Measurements from ENCODE around the gene PABPN1L. TPM values are rescaled to one million over a fixed set of nuclear protein-coding genes. Genes with fewer than 3 reads are reported as not detected.

Gene PABPN1L
- total RNA-seq, 1 experiment from 2014 or later, result 0.57 TPM

GRCh38 chr16:88882358-88883030 lies 16.0 kb upstream of the PABPN1L start:
- RAD21 ChIA-PET (ENCODE audit: low non-redundant PET in 1 of 2, low total read pairs in 2 of 2, uncharacterized antibody in 2 of 2, unreplicated experiment in 2 of 2), result no interaction called here
- no peak overlapping the region for H3K4me3 ChIP-seq (replicated peaks in 1 of 2; ENCODE audit: low read depth in 1 of 2, low read length in 2 of 2)
- CTCF ChIA-PET, result no interaction called here
- no peak overlapping the region for H3K9ac ChIP-seq (ENCODE audit: low read length)
- ATAC-seq (peak; percentile 67), DNase-seq (ENCODE audit: low read depth, low spot score) (peak; percentile 36)
- H3K27me3 ChIP-seq (ENCODE audit: insufficient read depth, low read length), result no peaks in the 10 kb centered on the region
- H2AFZ ChIP-seq (ENCODE audit: low read depth, low read length, poor library complexity, severe bottlenecking), result no peak overlapping the region
- H3K4me1 ChIP-seq (ENCODE audit: control insufficient read depth in 1 of 2, insufficient read depth in 2 of 2, low read length in 2 of 2), result peaks cover 7 to 11% of the 10 kb centered on the region in 2 experiments; a peak in 3 of 4 replicates
- H4K20me1 ChIP-seq (ENCODE audit: insufficient read depth), result no peaks in the 10 kb centered on the region
- TF ChIP-seq JUND (IDR thresholded peaks at IDR 0.05) (no peak), CBX3 (IDR thresholded peaks at IDR 0.05; ENCODE audit: low read depth) (no peak), MAX (IDR thresholded peaks at IDR 0.05) (no peak)
- intact Hi-C loops (cut with micrococcal nuclease), result no loop called here
- POLR2A ChIA-PET, result no interaction called here
- no TSS peak for BruUV-seq (replicated peaks)
- peak overlapping the region; percentile 17; the same call in 1 of the 2 replicates for H3K4me2 ChIP-seq (ENCODE audit: low read length)
- H3K79me2 ChIP-seq (ENCODE audit: insufficient read depth, low read length), result no peaks in the 10 kb centered on the region
- peak overlapping the region; percentile 49 for H3K27ac ChIP-seq (ENCODE audit: low read depth, low read length)
- no peaks in the 10 kb centered on the region for H3K9me3 ChIP-seq (ENCODE audit: control insufficient read depth in 1 of 2, insufficient read depth in 1 of 2, low read depth in 1 of 2, low read length in 2 of 2)
- no peaks in the 10 kb centered on the region for H3K9me2 ChIP-seq (ENCODE audit: insufficient read depth)
- H3K36me3 ChIP-seq (ENCODE audit: control insufficient read depth in 1 of 2, insufficient read depth in 2 of 2, low read length in 2 of 2), result 0 out of 4 replicates have a peak, but pooled peaks cover 0 to 6% of the 10 kb centered on the region in 2 experiments

- RAD21 ChIA-PET (ENCODE audit: low non-redundant PET in 1 of 2, low total read pairs in 2 of 2, uncharacterized antibody in 2 of 2, unreplicated experiment in 2 of 2), result no interaction called here
- no peak for DNase-seq (ENCODE audit: low read depth, low spot score)
- H3K4me2 ChIP-seq (ENCODE audit: low read length), result no peak overlapping the region
- BruUV-seq (replicated peaks), result no TSS peak
- peaks cover 7 to 11% of the 10 kb centered on the region in 2 experiments; a peak in 3 of 4 replicates for H3K4me1 ChIP-seq (ENCODE audit: control insufficient read depth in 1 of 2, insufficient read depth in 2 of 2, low read length in 2 of 2)
- 0 out of 2 replicates have a peak, but pooled peaks have one; percentile 2 for ATAC-seq
- no peak overlapping the region for H2AFZ ChIP-seq (ENCODE audit: low read depth, low read length, poor library complexity, severe bottlenecking)
- H3K36me3 ChIP-seq (ENCODE audit: control insufficient read depth in 1 of 2, insufficient read depth in 2 of 2, low read length in 2 of 2), result 0 out of 4 replicates have a peak, but pooled peaks cover 0 to 6% of the 10 kb centered on the region in 2 experiments
- no peaks in the 10 kb centered on the region for H4K20me1 ChIP-seq (ENCODE audit: insufficient read depth)
- H3K4me3 ChIP-seq (replicated peaks in 1 of 2; ENCODE audit: low read depth in 1 of 2, low read length in 2 of 2), result no peak overlapping the region
- CTCF ChIA-PET, result no interaction called here
- H3K27me3 ChIP-seq (ENCODE audit: insufficient read depth, low read length), result no peaks in the 10 kb centered on the region
- no peaks in the 10 kb centered on the region for H3K9me2 ChIP-seq (ENCODE audit: insufficient read depth)
- POLR2A ChIA-PET, result no interaction called here
- no peaks in the 10 kb centered on the region for H3K9me3 ChIP-seq (ENCODE audit: control insufficient read depth in 1 of 2, insufficient read depth in 1 of 2, low read depth in 1 of 2, low read length in 2 of 2)
- intact Hi-C loops (cut with micrococcal nuclease), result no loop called here
- peak overlapping the region; percentile 49; the same call in 1 of the 2 replicates for H3K27ac ChIP-seq (ENCODE audit: low read depth, low read length)
- TF ChIP-seq ZFX (IDR thresholded peaks at IDR 0.05) (no peak), EGR1 (IDR thresholded peaks at IDR 0.05; ENCODE audit: low read depth) (no peak), SRF (IDR thresholded peaks at IDR 0.05; ENCODE audit: low read depth) (no peak), CEBPB (IDR thresholded peaks at IDR 0.05; ENCODE audit: low read depth) (no peak), YY1 (IDR thresholded peaks at IDR 0.05; ENCODE audit: extremely low read depth, insufficient replicate concordance, low read depth, low read length) (no peak), ZNF274 (IDR thresholded peaks at IDR 0.05; ENCODE audit: low read depth, low read length) (no peak), CTCF (IDR thresholded peaks at IDR 0.05 in 2 of 3, conservative IDR thresholded peaks at IDR 0.05 in 1 of 3; ENCODE audit: borderline replicate concordance in 1 of 3, insufficient read depth in 1 of 3, low read depth in 2 of 3, low read length in 2 of 3) (no peak), JUND (IDR thresholded peaks at IDR 0.05) (no peak), TCF7L2 (IDR thresholded peaks at IDR 0.05; ENCODE audit: borderline replicate concordance, extremely low read depth, insufficient read depth, insufficient read length) (no peak), EZH2 (IDR thresholded peaks at IDR 0.05) (no peak), SIN3A (IDR thresholded peaks at IDR 0.05; ENCODE audit: low read depth) (no peak), ZBTB33 (IDR thresholded peaks at IDR 0.05; ENCODE audit: extremely low read depth, insufficient replicate concordance, low read length) (no peak)
- no peak overlapping the region for H3K9ac ChIP-seq (ENCODE audit: low read length)
- no peaks in the 10 kb centered on the region for H3K79me2 ChIP-seq (ENCODE audit: insufficient read depth, low read length)
These were observed 15.4 kb upstream of the PABPN1L start for GRCh38 chr16:88881675-88882357.

Data from HCT116 (cell line).